K562 (cell line): Measurements from ENCODE around the gene ADNP. TPM values are rescaled to one million over a fixed set of nuclear protein-coding genes. Genes with fewer than 3 reads are reported as not detected.

Experiments
- CSDE1 ChIP-seq, 2 experiments: fragments of 450-650 bp; IDR thresholded peaks; 2 replicates each; pipeline ENCODE4 v1.6.1; 2016; ENCODE audit warnings: mild to moderate bottlenecking in 1 of 2
- MBD2 ChIP-seq: sonication (generic); IDR thresholded peaks from 2 replicates; pipeline ENCODE4 v1.6.1; 2016; ENCODE audit warnings: low read depth, borderline replicate concordance
- NFE2L1 ChIP-seq: fragments of 450-650 bp; IDR thresholded peaks from 2 replicates; pipeline ENCODE4 v1.6.1; 2016; ENCODE audit warnings: missing genetic modification characterization, low read depth, mild to moderate bottlenecking, missing compliant biosample characterization, moderate library complexity, borderline replicate concordance
- TCF7L2 ChIP-seq: fragments of 150-350 bp; IDR thresholded peaks from 2 replicates; pipeline ENCODE4 v1.6.1; 2016; ENCODE audit warnings: low read depth, mild to moderate bottlenecking, low read length, moderate library complexity
- ZNF347 ChIP-seq: fragments of 450-650 bp; formaldehyde crosslinking; IDR thresholded peaks from 2 replicates; pipeline ENCODE4 v1.4.0; 2020; ENCODE audit warnings: low read depth, mild to moderate bottlenecking, moderate library complexity
- polyA plus RNA-seq, 8 experiments: library from polyadenylated mRNA; depleted of rRNA in 4 of 8; stranded (reverse) in 5 of 8; unstranded in 3 of 8; fragments of >200 nt; fragmentation: Nextera tagmentation in 2 of 8; fragmentation: Illumina TruSeq in 1 of 8; extraction: Ambion mirVana in 2 of 8; extraction: Trizol in 1 of 8; gene quantifications; 2 replicates each; pipeline versions ENCODE4 v1.2.1 to v1.2.3, GENCODE V29; 2011 to 2014; ENCODE audit warnings: inconsistent platforms in 1 of 8, missing spikeins in 1 of 8
- total RNA-seq, 7 experiments: library from RNA; depleted of rRNA in 6 of 7; stranded (reverse); fragments of >200 nt in 6 of 7; fragmentation: Illumina TruSeq in 2 of 7; extraction: Trizol in 2 of 7; gene quantifications; 2 replicates each; pipeline versions ENCODE4 v1.2.1 to v1.2.3, GENCODE V29; 2011 to 2021; ENCODE audit warnings: low replicate concordance in 1 of 7
- TF ChIP-seq, protein P1 (sequence below): fragments of 450-650 bp; IDR thresholded peaks from 2 replicates; pipeline ENCODE4 v1.6.1; 2016; ENCODE audit warnings: low read depth
- TF ChIP-seq, protein P2 (sequence below): fragments of 250-450 bp; sonication (Bioruptor Pico); IDR thresholded peaks from 2 replicates; pipeline ENCODE4 v1.5.1; 2021; ENCODE audit warnings: mild to moderate bottlenecking

Gene ADNP
- total and polyA plus RNA-seq, 9 of the 15 experiments (the other 6 are each of a cell fraction or from before 2014, with no cell fraction given), result 17.8 to 59.9 (median 25.3) TPM

DNA sequence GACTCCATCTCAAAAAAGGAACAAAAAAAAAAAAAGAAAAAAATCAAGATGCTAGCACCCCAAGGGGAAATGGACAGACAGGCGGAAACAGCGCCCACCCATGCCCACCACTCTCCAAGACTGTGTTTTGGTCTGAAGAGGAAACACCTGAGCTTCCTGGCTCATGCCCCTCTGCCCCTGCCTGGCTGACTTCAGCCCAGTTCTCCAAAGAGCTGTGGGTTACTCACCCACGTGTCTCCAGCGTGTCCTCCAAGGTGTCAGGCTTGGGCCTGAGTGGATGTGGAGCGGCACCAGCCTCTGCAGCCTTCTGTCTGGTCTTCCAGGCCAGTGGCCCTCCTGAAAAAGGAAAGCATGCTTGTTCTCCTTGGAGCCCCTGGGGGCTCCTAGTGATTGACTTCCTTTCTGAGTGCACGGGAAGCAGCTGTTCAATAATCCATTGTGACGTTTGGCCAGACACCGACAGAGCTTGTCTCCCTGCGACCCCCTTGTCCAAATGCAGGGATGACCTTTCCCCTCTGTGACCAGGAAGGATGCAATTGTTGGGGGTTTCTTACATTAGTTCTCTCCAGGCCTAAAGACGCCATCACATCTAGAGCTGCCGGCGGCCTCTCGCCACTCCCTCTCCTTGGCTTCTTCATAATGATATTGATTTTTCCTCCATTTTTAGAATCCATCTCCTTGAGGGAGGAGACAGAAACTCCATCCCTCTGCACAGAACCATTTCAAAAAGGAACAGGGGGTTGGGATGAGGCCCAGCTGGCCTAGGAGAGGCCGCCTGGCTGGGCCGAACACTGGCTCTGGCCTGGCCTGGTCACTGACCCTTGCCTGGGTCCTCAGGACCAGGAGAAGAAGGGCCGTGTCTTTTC, 58.4 kb downstream of the ADNP start (continued):
- TF ChIP-seq, protein P1, sequence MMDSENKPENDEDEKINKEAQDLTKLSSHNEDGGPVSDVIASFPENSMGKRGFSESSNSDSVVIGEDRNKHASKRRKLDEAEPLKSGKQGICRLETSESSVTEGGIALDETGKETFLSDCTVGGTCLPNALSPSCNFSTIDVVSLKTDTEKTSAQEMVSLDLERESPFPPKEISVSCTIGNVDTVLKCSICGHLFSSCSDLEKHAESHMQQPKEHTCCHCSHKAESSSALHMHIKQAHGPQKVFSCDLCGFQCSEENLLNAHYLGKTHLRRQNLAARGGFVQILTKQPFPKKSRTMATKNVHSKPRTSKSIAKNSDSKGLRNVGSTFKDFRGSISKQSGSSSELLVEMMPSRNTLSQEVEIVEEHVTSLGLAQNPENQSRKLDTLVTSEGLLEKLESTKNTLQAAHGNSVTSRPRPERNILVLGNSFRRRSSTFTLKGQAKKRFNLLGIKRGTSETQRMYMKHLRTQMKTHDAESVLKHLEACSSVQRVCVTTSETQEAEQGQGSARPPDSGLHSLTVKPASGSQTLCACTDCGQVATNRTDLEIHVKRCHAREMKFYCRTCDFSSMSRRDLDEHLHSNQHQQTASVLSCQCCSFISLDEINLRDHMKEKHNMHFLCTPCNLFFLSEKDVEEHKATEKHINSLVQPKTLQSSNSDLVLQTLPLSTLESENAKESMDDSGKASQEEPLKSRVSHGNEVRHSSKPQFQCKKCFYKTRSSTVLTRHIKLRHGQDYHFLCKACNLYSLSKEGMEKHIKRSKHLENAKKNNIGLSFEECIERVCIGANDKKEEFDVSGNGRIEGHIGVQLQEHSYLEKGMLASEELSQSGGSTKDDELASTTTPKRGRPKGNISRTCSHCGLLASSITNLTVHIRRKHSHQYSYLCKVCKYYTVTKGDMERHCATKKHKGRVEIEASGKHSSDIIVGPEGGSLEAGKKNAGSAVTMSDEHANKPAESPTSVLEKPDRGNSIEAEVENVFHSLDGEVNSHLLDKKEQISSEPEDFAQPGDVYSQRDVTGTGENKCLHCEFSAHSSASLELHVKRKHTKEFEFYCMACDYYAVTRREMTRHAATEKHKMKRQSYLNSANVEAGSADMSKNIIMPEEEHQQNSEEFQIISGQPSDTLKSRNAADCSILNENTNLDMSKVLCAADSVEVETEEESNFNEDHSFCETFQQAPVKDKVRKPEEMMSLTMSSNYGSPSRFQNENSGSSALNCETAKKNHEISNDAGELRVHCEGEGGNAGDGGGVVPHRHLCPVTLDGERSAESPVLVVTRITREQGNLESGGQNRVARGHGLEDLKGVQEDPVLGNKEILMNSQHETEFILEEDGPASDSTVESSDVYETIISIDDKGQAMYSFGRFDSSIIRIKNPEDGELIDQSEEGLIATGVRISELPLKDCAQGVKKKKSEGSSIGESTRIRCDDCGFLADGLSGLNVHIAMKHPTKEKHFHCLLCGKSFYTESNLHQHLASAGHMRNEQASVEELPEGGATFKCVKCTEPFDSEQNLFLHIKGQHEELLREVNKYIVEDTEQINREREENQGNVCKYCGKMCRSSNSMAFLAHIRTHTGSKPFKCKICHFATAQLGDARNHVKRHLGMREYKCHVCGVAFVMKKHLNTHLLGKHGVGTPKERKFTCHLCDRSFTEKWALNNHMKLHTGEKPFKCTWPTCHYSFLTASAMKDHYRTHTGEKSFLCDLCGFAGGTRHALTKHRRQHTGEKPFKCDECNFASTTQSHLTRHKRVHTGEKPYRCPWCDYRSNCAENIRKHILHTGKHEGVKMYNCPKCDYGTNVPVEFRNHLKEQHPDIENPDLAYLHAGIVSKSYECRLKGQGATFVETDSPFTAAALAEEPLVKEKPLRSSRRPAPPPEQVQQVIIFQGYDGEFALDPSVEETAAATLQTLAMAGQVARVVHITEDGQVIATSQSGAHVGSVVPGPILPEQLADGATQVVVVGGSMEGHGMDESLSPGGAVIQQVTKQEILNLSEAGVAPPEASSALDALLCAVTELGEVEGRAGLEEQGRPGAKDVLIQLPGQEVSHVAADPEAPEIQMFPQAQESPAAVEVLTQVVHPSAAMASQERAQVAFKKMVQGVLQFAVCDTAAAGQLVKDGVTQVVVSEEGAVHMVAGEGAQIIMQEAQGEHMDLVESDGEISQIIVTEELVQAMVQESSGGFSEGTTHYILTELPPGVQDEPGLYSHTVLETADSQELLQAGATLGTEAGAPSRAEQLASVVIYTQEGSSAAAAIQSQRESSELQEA, result no peak
- TF ChIP-seq CSDE1 (IDR thresholded peaks at IDR 0.05) (no peak), MBD2 (no peak), TCF7L2 (no peak), NFE2L1 (tag) (no peak), ZNF347 (CRISPR knock-in tag) (no peak)
- TF ChIP-seq, protein P2, sequence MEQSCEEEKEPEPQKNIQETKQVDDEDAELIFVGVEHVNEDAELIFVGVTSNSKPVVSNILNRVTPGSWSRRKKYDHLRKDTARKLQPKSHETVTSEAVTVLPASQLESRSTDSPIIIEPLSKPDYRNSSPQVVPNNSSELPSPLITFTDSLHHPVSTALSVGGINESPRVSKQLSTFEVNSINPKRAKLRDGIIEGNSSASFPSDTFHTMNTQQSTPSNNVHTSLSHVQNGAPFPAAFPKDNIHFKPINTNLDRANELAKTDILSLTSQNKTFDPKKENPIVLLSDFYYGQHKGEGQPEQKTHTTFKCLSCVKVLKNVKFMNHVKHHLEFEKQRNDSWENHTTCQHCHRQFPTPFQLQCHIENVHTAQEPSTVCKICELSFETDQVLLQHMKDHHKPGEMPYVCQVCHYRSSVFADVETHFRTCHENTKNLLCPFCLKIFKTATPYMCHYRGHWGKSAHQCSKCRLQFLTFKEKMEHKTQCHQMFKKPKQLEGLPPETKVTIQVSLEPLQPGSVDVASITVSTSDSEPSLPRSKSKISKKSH (CRISPR knock-in tag), result no peak
- TF ChIP-seq, all 486 proteins: peak for 0
